KBM-7 (cell line): Measurements from ENCODE around the gene MIA3.

Experiments
- DNase-seq: peaks from one replicate; pipeline ENCODE4 v3.0.0-alpha.2; 2015
- in situ Hi-C: fragments of 300-500 bp; cut with MboI; formaldehyde crosslinking; loops from 2 replicates; pipeline ENCODE4 v1.14.3; 2020; ENCODE audit warnings: low sequenced_read_pairs, low pct_unique_long_range_greater_than_20kb, mixed read lengths

The MIA3 gene

DNA sequence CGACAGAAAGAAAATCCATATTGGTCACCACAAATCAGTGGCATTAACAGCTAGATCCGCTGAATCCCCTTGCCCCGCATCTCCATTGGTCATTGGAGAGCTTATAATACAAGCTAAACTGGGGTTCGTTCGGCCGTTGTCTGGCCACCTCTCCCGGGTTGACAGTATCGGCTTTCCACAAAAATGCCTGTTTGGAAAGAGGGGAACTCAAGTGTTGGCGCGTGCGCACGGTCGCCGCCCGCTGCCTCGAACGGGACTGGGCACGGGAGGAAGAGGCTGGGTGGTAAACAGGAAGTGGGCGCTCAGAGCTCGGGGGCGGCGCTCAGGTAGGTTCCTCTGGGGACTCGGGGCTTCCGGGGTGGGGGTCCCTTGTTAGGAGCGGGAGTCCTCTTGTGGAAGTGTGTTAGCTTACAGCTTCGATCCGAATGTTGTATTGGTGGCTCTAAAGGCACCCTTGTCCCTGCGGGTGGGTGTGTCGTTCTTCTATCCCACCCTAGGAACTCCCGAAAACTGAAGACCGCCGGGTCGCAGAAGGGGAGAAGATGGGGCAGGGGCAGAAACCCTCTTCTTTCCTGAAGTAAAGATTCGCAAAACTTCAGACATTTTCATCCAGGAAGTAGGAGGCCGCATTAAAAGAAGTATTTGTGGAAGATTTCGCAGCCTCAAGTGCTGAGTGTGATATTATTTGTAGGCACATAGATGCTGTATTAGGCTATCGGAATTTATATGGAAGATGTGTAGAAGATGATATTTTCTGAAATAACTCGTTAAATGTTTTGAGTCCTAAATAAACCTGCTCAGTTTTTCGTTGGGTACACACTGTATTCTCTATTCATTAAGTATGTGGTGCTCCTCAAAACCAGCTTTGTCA, 95.4 kb downstream of the MIA3 start:
- peak; percentile 97 for DNase-seq
- in situ Hi-C loops = no loop called here

- in situ Hi-C loops = no loop called here
- DNase-seq = no peak
Observed at GRCh38 chr1:222716393-222716792, 98.5 kb downstream of the MIA3 start.
